Measurements from ENCODE around the gene PLXNA4. TPM values are rescaled to one million over a fixed set of nuclear protein-coding genes. Genes with fewer than 3 reads are reported as not detected.

The PLXNA4 gene
- total RNA-seq, 1 experiment from 2014 or later: 1.0 TPM

GRCh38 chr7:132497098-132497497 is 79.2 kb downstream of the PLXNA4 start:
- ChIA-PET POLR2A (ENCODE audit: unreplicated experiment) (no interaction called here), CTCF (no interaction called here)
- Histone ChIP-seq H3K4me2 (no peak overlapping the region), H3K27me3 (ENCODE audit: insufficient read depth, low read depth) (peaks cover 68% of the 10 kb centered on the region), H4K20me1 (ENCODE audit: insufficient read depth) (no peaks in the 10 kb centered on the region), H2AFZ (no peak overlapping the region), H3K9me3 (ENCODE audit: insufficient read depth, low read depth) (no peaks in the 10 kb centered on the region), H3K9me2 (ENCODE audit: insufficient read depth) (no peaks in the 10 kb centered on the region), H3F3A (ENCODE audit: insufficient read depth, low read depth) (no peaks in the 10 kb centered on the region), H3K27ac (no peak overlapping the region), H3K4me3 (no peak overlapping the region), H3K4me1 (replicated peaks; ENCODE audit: insufficient read depth) (no peaks in the 10 kb centered on the region), H3K36me3 (ENCODE audit: low read depth) (no peaks in the 10 kb centered on the region), H3K79me2 (ENCODE audit: low read depth) (no peaks in the 10 kb centered on the region)
- no TSS peak for BruUV-seq (replicated peaks)
- DNase-seq: no peak
- TF ChIP-seq, protein P1, sequence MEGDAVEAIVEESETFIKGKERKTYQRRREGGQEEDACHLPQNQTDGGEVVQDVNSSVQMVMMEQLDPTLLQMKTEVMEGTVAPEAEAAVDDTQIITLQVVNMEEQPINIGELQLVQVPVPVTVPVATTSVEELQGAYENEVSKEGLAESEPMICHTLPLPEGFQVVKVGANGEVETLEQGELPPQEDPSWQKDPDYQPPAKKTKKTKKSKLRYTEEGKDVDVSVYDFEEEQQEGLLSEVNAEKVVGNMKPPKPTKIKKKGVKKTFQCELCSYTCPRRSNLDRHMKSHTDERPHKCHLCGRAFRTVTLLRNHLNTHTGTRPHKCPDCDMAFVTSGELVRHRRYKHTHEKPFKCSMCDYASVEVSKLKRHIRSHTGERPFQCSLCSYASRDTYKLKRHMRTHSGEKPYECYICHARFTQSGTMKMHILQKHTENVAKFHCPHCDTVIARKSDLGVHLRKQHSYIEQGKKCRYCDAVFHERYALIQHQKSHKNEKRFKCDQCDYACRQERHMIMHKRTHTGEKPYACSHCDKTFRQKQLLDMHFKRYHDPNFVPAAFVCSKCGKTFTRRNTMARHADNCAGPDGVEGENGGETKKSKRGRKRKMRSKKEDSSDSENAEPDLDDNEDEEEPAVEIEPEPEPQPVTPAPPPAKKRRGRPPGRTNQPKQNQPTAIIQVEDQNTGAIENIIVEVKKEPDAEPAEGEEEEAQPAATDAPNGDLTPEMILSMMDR (conservative IDR thresholded peaks at IDR 0.05): no peak
- no peak for TF ChIP-seq EZH2 (IDR thresholded peaks at IDR 0.05; ENCODE audit: low read depth)
- intact Hi-C loops (cut with micrococcal nuclease; ENCODE audit: unreplicated experiment): no loop called here

DNA sequence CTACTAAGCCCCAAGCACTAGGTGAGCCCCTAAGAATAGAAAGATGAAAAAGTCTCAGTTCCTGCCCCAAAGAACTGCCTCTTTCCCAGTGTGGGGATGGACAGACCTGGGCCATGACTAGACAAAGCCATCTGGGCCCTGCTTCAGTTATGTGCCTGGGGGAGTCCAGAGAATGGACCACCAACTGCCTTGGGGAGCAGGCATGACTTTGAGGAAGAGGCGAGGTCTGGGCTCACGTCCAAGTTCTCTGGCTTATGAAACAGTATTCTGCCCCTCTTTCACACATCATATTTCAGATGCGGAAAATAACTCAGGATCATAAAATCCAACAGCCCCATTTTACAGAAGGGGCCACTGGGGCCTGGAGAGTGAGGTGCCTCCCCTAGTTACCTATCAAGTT is 80.3 kb downstream of the PLXNA4 start:
- POLR2A ChIA-PET (ENCODE audit: unreplicated experiment): no interaction called here
- H3K4me1 ChIP-seq (replicated peaks; ENCODE audit: insufficient read depth): no peaks in the 10 kb centered on the region
- H3F3A ChIP-seq (ENCODE audit: insufficient read depth, low read depth): no peaks in the 10 kb centered on the region
- H3K4me2 ChIP-seq: no peak overlapping the region
- H3K9me3 ChIP-seq (ENCODE audit: insufficient read depth, low read depth): no peaks in the 10 kb centered on the region
- H2AFZ ChIP-seq: no peak overlapping the region
- no peaks in the 10 kb centered on the region for H3K79me2 ChIP-seq (ENCODE audit: low read depth)
- intact Hi-C loops (cut with micrococcal nuclease; ENCODE audit: unreplicated experiment): no loop called here
- CTCF ChIA-PET: no interaction called here
- no TSS peak for BruUV-seq (replicated peaks)
- no peak for TF ChIP-seq EZH2 (IDR thresholded peaks at IDR 0.05; ENCODE audit: low read depth)
- TF ChIP-seq, protein P1 (conservative IDR thresholded peaks at IDR 0.05): no peak
- H4K20me1 ChIP-seq (ENCODE audit: insufficient read depth): no peaks in the 10 kb centered on the region
- peaks cover 68% of the 10 kb centered on the region for H3K27me3 ChIP-seq (ENCODE audit: insufficient read depth, low read depth)
- H3K4me3 ChIP-seq: no peak overlapping the region
- no peaks in the 10 kb centered on the region for H3K36me3 ChIP-seq (ENCODE audit: low read depth)
- no peaks in the 10 kb centered on the region for H3K9me2 ChIP-seq (ENCODE audit: insufficient read depth)
- H3K27ac ChIP-seq: no peak overlapping the region
- DNase-seq: no peak

- Histone ChIP-seq H3K79me2 (ENCODE audit: low read depth) (no peaks in the 10 kb centered on the region), H3K27ac (no peak overlapping the region), H2AFZ (no peak overlapping the region), H3K4me1 (replicated peaks; ENCODE audit: insufficient read depth) (no peaks in the 10 kb centered on the region), H3K4me3 (no peak overlapping the region), H3K4me2 (no peak overlapping the region), H3F3A (ENCODE audit: insufficient read depth, low read depth) (no peaks in the 10 kb centered on the region), H3K9me3 (ENCODE audit: insufficient read depth, low read depth) (no peaks in the 10 kb centered on the region), H3K36me3 (ENCODE audit: low read depth) (no peaks in the 10 kb centered on the region), H3K27me3 (ENCODE audit: insufficient read depth, low read depth) (peaks cover 72% of the 10 kb centered on the region), H4K20me1 (ENCODE audit: insufficient read depth) (no peaks in the 10 kb centered on the region), H3K9me2 (ENCODE audit: insufficient read depth) (no peaks in the 10 kb centered on the region)
- no peak for DNase-seq
- BruUV-seq (replicated peaks): no TSS peak
- intact Hi-C loops (cut with micrococcal nuclease; ENCODE audit: unreplicated experiment): no loop called here
- CTCF ChIA-PET: no interaction called here
- TF ChIP-seq EZH2 (IDR thresholded peaks at IDR 0.05; ENCODE audit: low read depth): no peak
- TF ChIP-seq, protein P1 (conservative IDR thresholded peaks at IDR 0.05): no peak
- POLR2A ChIA-PET (ENCODE audit: unreplicated experiment): no interaction called here
Measured at GRCh38 chr7:132494474-132494873, 81.8 kb downstream of the PLXNA4 start.

All from PC-9 (cell line).